GM19455 (cell line): ENCODE measurements around the gene PDZRN3.

ENCODE experiments used
- ATAC-seq: cut with Tn5 transposase; IDR thresholded peaks from one replicate; pipeline ENCODE4 v1.9.1; 2021; ENCODE audit not compliant: unreplicated experiment

PDZRN3 gene

DNA sequence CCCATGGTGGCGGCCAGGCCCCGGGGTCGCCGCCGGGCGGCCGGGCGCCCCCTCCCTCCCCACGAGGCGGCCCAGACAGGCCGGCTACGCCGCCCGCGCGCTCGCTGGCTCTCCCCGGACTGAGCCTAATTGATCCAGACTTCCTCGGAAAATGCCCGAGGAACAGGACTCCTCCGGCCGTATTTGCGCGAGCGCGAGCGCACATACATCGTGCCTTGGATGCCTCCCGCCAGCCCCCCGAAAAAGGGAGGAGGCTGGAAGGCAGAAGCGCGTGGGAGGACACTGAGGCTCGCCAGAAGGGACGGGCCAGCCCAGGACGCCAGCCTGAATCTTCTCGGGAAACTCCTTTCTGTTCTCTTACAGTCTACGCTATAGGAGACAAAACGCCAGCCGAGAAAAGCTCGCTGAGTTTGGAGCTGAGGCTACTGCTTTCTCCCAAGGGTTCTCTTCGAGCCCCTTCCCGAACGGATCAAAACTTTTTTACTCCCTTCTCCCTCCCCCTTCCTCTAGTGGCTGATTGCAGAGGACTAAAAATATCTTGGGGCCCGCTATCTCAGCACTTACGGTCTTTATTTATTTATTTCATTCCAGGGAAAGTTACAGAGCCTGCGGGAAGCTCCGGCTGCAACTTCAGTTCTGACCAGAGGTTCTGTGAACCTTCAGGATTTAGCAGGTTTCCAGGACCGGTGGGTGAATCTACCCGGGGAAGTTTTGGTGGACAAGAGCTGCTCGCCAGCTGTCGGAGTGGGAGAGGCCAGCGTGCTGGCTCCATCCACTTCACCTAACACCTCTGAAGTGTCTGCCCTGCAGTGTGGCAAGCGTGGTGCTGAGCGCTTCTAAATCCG, at the start of gene PDZRN3:
TSS of gene PDZRN3 (minus strand) at position 121 of the 845 bp plus-strand sequence.
- ATAC-seq: no peak

DNA sequence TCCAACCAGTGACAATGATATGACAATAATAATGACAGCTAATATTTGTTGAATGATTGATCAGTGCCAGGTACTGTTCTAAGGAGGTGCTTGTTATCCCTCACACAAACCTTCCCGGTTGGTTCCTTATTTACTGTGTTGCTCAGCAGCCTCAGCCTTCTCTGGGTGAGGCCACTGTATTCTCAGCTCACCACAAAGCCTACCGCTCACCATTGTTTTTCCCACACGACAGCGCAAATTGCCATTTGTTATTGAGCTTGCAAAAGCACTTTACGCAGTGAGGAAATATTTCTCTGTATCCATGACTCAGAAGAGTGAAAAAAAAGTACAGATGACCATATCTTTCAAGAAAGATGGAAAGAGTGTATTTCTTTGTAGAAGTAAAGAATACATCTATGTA, 49.5 kb upstream of the PDZRN3 start:
- no peak for ATAC-seq

DNA sequence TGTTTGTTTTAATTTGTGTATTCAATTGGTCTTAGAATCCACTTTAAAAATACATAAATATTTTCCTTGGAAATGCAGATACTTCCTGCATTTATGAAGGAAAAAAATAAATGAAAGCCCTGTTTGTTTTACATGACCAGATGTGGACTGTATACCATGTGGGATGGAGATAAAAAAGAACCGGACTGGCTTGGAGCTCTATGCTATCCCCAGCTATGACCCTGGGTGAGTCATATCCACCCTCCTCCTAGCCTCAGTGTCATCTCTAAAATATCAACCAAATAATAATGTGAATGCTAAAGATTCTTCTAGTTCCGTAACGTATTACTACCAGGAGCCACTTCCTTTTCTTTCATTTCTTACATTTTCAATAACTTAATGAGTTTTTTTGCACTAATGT, 44.5 kb upstream of the PDZRN3 start:
- no peak for ATAC-seq

DNA sequence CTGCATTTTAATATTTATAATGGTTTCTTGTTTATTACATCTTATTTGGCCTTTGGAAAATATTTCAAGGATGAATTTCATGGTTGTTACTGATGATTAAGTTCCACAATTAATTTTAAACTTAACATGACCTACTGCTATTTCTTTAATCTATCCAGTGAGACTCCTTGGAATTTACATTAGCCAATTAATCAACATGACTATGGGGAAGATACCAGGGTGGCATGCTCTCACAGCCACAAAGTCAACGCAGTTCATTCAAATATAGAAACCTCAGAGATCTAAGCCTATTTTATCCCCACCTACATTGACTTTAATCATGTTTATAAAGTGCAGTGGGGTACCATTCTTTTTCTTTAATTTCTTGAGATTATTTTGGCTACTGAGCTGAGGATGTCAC, 43.6 kb upstream of the PDZRN3 start:
- ATAC-seq: no peak

DNA sequence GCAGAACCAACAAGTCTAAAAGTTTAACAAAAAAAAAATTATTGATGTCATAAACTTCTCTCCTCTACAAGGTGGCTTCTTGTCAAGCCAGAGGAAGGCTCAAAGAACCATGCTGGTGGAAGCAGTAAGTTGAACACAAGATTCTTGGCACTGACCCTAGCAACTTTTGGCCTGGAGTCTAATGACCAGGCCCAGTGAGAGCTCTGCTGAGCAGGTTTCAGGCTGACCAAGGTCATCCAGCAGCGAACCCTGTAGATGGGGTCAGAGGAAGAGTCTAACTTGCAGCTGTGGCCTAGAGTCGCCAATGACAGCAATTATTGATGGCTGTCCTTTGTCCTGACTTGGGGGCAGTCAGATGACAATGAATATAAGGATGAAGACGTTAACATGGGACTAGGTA, 43.1 kb upstream of the PDZRN3 start:
- no peak for ATAC-seq

DNA sequence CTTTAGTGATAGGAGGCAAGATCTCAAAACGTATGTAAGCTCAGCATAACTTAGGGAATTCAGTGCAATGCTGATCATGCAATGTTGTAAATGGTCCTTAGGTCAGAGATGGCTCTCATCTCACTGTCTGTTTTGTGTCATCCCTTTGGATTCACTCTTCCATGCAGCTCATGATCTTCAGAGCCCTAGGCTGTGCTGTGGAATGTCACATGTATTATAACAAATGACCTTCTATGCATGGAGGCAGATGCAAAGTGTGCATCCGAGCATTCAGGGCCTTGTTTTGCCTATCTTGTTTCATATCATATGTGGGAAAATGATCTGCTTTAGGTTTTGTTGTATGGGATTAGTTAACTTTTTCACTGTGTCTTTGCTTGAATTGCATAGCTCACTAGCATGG, 40.5 kb upstream of the PDZRN3 start:
- ATAC-seq: no peak

DNA sequence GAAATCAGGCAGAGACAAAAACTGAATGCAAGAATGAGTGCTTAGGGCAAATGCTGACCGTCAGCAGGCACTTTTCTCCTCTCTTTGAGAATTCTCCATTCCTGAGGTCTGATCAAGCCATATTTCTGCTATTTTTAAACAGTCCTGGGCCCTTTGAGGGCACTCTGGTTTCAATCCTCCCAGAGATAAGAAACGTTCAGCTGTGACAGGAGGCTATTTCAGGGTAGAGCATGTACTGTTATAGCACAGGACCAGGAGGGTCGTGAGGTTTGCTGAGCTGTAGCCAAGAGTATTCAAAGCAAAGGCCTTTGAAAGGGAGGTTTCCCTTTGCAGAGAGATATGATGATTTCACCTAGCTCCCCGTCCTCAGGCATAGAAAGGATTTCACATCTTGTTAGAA, 39.6 kb upstream of the PDZRN3 start:
- no peak for ATAC-seq

DNA sequence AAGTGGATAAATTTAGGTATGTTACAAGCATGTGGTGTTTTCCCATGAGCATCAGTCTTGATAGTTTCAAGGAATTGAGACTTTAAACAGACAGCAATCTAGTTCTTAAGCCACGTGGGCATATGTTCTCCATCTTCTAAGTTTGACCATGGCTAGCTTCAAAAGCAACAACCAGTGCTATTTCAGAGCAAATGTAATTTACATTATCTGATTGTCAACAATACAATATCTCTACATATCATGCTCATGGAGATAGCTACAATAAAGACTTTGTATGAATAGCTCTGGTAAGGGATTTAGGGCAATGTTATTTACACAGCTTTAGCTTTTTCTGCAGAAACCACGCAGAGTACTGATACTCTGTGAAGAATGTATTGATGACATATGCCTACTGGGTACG, 38.8 kb upstream of the PDZRN3 start:
- no peak for ATAC-seq

DNA sequence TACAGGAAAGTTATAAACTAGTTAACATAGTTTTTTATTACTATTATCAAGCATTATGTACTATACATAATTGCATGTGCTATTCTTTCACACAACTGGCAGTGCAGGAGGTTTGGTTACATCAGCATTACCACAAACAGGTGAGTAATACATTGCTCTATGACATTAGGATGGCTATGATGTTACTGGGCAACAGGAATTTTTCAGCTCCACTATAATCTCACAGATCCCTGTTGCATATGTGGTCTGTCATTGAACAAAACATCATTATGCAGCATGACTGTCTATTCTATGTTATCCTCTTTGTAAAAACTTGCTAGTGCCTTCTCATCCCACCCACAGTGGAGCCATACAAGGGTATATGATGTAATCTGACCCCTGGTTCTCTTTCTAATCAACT, 36.5 kb upstream of the PDZRN3 start:
- ATAC-seq: no peak

DNA sequence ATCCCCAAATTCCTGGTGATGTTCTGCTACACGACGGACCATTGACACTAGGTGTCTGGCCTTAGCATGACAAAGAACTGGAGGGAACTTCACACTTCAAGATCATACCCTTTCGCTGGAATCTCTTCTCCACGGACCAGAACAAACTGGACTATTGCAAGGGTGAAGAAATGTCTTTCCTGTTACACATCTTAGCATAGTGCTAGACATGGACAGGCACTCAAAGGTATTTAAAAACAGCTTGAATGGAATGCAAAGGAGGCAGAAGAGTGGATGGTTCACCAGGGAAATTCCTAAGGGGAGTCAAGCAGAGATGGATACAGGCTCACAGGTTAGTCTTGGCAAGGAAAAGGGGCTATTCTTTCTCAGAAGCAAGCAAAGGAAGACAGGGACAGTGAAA, 33.5 kb upstream of the PDZRN3 start:
- no peak for ATAC-seq

DNA sequence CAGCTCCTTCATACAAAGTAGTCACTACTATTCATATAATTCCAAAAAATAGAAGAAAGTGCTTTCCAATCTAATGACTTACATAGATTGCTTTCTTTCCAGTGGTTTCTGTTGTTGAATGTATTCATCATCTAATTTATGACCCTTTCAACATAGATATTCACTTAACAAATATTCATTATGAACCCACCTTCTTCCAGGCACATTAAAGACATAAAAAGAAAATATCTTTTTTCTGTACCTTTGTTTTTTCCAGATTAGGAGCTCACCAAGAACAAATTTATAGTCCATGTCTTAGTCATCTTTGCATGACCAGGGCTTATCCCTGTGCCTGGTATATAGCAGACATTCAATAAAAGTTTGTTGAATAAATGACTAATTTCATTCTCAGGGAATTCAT, 32.4 kb upstream of the PDZRN3 start:
- ATAC-seq: no peak

DNA sequence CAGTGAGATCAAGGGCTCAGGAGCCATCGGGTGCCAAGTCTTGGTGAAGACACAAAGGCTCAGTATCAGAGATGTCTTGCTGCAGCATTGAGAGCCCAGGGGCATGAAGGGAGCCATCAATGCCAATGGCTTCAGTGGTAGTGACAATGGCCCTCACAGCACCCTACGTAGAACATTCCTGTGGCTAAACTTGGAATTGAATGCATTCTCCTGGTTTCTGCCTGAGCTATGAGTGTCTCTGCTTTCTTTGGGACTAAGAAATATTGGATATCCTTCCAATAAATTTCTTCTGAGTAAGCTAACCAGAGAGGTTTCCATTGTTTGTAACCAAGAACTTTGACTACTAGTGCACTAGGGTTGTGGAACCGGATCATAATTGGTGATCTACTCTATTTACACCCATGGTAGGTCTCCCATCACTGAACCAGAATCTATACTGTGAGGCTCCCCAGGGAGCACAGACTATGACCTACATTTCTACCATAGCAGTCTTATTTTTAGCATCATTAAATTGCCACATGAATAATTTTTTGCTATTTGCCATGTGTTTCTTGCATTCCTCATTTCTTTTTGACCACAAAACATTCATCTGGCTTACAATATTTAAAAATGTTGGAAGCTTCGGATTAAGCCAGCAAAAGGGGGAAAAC, 31.6 kb upstream of the PDZRN3 start:
- ATAC-seq: no peak

DNA sequence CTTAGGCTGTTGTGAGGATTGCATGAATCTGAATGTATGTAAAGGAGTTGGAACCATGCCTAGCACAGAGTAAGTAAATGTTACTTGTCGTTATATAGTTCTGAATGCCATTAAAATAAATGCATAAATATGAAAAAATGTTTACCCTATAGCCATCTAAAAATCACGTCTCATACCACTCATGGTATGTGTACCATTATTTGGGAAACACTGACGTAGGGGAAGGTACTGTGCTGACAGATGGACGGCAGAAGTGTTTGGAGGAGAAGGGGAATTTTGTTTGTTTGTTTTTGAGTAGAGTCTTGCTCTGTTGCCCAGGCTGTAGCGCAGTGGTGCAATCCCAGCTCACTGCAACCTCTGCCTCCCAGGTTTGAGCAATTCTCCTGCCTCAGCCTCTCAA, 30.5 kb upstream of the PDZRN3 start:
- ATAC-seq: no peak

DNA sequence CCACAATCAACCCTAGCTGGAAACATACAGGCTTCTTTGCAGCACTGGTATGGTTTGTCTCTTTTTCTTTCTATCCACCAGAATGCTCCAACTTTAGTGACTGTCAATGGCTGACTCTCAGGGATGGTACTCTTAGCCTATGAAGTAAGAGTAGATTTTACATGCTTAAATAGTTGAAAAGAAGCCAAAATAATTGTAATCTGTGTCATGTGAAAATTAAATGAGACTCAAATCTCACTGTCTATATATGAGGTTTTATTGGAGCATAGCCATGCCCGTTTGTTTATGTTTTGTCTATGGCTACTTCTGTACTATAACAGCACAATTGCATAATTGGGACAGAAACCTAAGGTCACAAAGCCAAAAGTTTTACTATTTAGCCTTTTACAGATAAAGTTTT, 29.1 kb upstream of the PDZRN3 start:
- ATAC-seq: no peak

DNA sequence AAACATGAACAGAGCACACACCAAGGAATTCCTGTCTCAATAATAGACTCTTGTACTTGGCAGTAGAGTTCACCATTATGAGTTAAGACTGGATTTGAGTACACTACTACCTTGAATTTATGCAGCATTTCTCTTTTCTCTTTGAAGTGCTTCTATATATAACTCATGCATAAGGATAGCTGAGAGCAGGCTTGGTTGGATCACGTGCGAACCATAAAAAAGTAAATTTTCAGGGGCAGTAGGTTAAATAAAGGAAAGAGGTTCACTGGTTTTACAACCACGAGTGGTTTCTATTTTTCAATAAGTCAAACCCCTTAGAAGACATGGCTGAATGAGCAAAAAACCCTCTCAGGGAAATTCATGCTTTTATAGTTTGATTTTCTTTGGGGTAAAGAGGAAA, 28.6 kb upstream of the PDZRN3 start:
- no peak for ATAC-seq

DNA sequence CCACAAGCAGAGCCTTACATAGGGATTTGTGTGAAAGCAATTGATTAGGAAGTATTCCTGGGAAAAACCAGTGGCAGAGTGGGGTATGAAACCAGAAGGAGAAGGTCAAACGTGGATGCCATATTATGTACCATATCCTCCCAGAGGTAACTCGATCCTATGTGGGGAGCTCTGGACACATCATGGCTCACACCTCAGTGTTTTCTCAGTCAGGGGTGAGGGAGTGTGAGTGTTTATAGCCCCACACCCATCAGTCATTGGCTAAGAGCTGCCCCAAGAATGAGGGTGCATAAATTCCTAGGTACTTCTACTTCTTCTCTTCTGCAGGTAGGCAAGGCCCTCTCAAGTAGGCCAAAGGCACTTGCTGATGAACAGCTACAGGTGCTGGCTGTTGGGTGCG, 28.2 kb upstream of the PDZRN3 start:
- no peak for ATAC-seq

DNA sequence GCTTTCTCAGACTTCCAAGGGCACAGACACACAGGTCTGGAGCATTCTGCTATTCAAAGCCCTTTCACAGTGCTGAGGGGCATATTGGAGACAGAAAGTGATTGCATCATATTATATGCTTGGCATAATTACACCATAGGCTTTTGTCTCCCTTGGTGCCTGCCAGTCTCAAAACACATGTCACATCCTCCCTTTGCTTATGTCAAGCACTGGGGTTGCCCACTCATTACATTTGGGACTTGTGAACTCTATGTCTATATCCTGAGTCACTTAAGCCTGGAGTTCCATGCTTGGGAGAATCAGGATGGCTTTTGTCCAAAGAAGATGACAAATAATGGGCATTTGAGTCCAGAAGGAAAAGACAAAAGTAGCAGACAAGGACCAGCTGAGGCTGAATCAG, 12.3 kb upstream of the PDZRN3 start:
- ATAC-seq: no peak

DNA sequence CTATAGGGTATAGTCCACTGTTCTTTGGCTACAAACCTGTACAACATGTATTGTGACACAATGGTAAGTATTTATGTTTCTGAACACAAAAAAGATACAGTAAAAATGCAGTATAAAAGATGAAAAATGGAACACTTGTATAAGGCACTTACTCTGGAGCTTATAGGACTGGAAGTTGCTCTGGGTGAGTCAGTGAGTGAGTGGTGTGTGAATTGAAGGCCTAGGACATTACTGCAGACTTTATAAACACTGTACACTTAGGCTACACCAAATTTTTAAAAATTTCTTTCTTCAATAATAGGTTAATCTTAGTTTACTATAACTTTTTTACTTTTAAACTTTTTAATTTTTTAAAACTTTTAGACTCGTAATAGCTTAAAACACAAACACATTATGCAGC, 10.5 kb upstream of the PDZRN3 start:
- no peak for ATAC-seq

DNA sequence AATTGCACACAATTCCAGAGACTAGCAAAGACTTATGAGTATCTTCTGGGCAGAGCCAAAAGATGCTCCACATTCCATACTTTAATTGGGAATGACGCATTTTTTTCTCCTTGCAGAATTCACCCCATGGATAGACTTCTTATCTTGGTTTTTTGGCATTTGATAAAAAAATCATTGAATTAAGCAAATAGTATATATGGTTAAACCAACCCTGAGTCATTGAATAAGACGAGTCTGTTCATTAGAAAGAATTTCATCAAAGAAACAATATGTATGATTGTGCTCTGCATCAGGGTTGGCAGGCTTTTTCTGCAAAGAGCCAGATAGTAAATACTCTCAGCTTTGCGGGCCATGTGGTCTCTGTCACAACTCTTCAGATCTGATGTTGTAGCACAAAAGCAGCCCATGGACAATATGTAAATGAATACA, 9.2 kb upstream of the PDZRN3 start:
- ATAC-seq: no peak

DNA sequence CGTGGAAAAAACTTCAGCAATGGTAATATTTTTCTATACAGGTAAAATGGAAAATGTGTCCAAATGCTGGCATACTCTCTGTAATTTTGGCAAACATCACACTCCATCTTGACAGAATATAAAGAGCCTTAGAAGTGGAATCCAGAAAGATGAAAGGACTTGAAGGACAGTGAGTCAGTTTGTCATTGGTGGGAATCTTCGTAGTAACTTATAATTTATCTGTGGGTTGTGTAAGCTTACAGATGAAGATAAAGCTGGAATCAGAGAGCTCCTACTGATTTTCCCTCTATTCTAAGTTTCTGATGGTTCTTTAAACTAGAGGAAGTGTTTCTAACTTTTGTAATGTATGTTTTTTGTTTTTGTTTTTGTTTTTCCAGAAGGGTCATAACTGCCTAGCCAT, 8.7 kb upstream of the PDZRN3 start:
- no peak for ATAC-seq

DNA sequence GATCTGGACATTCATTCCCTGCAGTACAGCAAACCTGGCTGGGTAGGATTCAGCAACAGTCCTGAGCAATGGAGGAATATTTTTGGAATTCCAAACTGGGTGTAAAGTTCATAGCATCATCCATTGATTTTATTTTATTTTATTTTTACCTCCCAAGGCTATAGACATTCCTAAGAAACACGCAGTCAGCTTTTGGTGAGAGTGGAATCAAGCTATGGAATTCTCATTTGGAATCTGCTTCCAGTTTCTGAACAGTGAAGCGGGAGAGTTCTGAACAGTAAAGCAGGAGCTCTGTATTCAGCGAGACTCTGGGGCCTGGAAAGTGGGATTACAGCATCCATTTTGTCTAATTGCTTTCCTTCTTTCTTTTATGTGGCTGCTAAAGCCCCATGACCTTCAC, 1.4 kb upstream of the PDZRN3 start:
- no peak for ATAC-seq

DNA sequence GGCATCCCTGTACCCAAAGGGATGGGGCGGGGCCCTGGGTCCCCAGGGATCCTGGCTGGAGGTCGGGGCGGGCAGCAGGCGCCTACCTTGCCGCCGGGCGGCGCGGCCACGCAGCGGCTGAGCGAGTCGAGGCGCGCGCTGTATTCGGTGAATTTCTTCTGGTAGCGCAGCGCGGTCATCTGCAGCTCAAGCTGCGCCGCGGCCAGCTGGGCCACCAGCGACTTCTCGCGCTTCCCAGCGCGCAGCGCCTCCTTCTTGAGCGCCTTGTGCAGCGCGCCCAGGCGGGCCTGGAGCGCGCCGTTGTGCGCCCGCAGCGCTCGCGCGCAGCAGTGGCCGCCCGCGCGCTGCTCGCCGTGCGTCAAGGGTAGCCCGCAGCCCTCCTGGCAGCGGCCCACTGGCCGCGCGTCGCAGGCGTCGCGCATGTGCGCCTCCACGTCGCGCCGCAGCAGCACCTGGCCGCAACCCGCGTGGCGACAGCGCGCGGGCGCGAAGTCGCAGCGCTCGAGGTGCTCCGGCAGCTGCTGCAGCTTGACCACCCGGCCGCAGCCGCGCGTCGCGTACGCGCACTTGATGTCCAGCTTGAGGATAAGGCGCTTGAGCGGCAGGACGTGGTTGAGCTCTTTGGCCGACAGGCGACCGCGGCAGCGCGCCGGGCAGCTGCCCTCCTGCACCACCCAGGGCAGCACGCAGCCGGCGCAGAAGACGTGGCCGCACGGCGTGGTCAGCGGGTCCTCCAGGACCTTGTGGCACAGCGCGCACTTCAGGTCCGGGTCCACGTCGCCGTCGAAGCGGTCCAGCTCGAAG, 522 bp downstream of the PDZRN3 start:
- no peak for ATAC-seq
